Measurements from ENCODE around the gene LCP2.

Gene LCP2

GRCh38 chr5:170315154-170315553 is 17.6 kb upstream of the LCP2 start:
- no peak for DNase-seq (ENCODE audit: low read depth, low spot score)

- no peak for DNase-seq (ENCODE audit: low read depth, low spot score)
Observed at GRCh38 chr5:170314541-170315095, 17.0 kb upstream of the LCP2 start.

DNA sequence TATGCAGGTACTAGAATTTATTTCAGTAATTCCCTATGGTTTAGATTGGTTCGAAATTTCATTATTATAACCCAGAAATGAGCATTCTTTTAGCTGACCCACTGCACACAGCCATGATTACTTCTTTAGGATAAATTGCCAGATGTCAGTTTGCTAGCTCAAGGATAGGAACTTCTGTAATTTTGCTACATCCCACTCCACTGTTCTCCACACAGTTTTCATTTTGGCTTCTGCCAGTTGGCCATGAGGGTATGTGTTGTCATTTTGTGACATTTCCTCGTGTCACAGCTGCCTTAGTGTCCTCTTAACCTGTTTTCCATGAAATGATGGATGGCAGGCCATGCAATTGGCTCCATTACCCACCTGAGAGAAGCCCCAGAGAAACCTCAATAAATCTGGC is 16.2 kb upstream of the LCP2 start:
- DNase-seq (ENCODE audit: low read depth, low spot score): no peak

GRCh38 chr5:170313344-170313743 is 15.8 kb upstream of the LCP2 start:
- no peak for DNase-seq (ENCODE audit: low read depth, low spot score)

- no peak for DNase-seq (ENCODE audit: low read depth, low spot score)
Observed at GRCh38 chr5:170312666-170313065, 15.1 kb upstream of the LCP2 start.

DNA sequence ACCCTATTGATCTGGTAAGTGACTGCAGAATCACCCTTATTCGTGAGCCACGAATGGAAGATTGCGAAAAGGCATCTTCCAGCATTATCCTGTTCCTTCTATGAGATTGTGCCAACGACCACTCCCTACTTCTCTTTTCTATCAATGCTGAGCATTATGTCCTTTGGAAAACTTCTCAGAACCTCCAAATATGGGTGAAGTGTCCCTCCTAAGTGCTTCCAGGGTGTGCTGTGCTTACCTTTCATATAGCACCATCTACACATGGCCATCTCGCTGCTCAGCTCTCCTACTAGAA is 14.7 kb upstream of the LCP2 start:
- DNase-seq (ENCODE audit: low read depth, low spot score): no peak

DNA sequence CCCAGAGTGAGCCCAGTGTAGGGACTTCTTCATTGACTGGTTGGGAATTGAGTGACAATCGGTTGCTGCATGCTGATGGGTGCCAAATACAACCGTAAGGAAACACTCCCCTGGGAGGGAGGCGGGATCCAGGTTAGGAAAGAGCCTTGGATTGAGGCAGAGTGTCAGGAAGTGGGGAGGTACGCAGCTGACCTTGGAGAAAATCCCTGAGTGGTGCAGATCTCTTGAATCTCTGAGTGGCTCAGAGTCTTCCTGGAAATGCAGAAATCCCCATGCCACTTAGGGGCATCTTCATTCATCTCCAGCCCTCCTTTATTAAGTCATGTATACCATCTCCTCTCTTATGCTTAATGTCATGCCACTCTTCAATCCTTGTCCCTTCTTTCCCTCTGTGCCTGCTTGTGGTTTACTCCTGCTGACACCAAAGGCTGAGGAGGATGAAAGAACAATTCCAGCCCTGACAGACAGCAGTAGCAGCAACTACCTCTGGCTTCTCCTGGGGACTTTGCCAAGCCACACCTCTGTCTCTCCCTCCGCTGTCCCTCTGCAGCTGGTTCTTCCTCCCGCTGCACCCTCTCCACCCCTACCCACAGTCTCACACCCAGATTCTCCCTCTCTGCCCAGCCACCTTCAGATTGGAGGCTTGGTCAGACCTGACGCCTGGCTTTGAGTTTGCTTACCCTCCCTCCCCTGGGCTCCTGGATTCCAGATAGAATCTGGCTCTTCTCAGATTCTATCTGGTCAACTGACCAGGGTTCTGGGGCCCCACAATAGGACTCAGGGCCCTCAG is 14.1 kb upstream of the LCP2 start:
- no peak for DNase-seq (ENCODE audit: low read depth, low spot score)

- DNase-seq (ENCODE audit: low read depth, low spot score): no peak
Observed at GRCh38 chr5:170310256-170310926, 12.8 kb upstream of the LCP2 start.

- DNase-seq (ENCODE audit: low read depth, low spot score): no peak
Observed at GRCh38 chr5:170308686-170309085, 11.1 kb upstream of the LCP2 start.

GRCh38 chr5:170307575-170308465 is 10.2 kb upstream of the LCP2 start:
- DNase-seq (ENCODE audit: low read depth, low spot score): peak; percentile 40

DNA sequence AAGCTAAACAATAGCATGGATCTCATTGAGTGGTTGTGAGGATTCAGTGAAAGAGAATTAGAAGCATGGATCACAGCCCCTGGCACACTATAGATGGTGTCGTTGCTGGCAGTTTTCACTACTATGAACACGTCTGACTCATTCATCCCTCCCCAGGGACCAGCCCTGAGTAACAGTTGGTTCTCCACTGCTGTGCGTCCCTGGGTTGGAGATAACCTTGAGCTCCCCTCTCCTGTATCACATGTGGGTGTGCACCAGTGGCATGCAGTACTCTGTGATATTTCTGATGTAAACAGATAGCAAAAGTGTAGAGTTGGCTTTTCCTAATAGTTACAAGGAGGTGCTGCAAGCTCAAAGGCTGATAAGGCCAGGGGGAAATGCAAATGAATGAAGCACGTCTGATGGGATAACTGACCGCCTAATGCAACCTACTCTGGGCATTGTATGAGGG is 8.8 kb upstream of the LCP2 start:
- no peak for DNase-seq (ENCODE audit: low read depth, low spot score)

DNA sequence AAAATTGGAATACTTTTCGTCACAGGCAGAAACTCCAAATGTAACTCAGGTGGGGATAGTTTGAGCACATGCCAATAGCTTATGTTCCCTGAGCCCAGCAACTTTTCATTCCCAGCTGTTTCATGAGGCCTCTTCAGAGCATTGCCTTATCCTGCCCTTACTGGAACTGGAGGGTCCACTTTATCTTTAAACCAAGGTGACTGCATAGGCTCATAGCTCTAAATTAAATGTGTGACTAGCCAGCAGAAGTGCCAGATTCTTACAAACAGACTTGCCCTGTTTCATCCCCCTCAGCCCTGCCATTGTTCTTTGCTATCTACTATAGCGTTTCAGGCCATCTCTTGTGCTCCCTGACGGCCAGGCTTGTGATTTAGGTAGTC is 8.1 kb upstream of the LCP2 start:
- no peak for DNase-seq (ENCODE audit: low read depth, low spot score)

DNA sequence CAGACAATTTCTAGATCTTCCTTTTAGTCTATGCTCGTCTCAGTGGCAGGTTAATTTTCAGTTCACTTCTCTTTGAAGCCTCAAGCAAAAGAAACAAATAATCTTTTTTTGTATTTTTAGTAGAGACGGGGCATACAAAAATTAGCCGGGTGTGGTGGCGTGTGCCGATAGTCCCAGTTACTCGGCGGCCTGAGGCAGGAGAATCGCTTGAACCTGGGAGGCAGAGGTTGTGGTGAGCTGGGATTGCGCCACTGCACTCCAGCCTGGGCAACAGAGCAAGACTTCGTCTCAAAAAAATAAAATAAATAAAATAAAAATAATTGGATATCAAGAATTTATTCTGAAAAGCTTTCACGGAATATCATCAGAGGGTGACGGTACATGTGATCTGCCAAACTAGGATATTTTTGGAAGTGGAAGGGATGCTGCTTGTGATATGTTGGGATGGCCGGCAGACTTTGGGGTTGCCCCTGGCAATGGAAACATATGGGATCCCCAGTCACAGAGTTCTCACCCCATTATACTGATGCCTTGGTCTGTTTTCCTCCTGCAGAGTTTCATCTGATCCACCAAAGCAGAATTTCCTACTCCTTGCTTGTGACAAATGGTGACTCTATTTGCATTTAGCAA is 7.6 kb upstream of the LCP2 start:
- DNase-seq (ENCODE audit: low read depth, low spot score): no peak

GRCh38 chr5:170303549-170303948 is 6.0 kb upstream of the LCP2 start:
- no peak for DNase-seq (ENCODE audit: low read depth, low spot score)

DNA sequence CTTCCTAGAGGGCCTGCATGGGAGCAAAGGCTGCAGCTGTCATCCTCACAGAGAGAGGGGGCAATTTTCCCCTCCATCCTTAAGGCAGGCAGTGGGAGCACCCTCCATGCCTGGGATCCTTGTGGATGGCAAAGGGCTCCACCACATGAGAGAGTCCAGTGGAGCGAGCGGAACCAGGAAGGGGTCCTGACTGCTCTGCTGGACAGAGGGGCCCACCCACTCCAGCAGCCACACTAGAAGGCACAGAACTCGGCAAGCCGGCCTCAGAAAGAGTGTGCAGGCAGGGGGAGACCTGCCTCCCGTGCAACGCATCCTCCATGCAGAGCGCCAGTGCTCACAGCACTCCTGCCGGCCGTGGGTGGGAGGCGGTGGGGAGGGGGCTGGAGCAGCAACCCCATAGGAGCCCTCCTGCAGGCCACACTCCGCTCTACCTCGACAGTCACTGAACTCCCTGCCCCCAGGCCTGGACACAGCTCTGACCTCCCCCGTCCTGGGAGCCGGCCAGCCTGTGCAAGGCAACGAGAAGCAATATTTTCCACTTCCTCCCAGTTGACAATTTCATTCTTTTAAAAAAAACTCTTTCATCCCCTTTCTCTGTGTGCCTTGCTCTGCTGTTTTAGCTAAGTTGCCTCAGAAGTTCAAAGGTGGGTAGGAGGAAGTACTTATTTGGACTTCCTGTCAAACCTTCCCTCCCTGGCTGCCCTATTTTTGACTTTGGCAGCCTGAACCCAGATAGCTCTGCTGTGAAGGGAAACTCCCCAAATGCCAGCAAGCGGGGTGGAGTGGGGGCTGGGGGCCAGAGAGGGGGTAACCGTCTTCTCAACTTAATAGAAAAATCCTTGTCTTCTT is 5.3 kb upstream of the LCP2 start:
- no peak for DNase-seq (ENCODE audit: low read depth, low spot score)

- no peak for DNase-seq (ENCODE audit: low read depth, low spot score)
Observed at GRCh38 chr5:170301981-170302652, 4.5 kb upstream of the LCP2 start.

DNA sequence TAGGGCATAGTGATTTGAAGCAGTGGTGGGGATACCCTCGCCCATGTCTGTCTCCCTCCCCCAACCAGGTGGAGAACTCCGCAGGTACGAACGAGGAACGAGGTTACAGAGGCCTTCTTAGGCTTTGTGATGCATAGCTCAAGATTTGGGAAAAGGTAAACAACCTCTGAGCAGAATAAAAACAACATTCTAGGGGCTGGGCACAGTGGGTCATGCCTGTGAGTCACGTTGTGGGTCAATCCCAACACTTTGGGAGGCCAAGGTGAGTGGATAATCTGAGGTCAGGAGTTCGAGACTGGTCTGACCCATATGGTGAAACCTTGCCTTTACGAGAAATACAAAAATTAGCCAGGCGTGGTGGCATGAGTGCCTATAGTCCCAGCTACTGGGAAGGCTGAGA is 3.6 kb upstream of the LCP2 start:
- DNase-seq (ENCODE audit: low read depth, low spot score): no peak

- DNase-seq (ENCODE audit: low read depth, low spot score): no peak
Observed at GRCh38 chr5:170300361-170301013, 2.9 kb upstream of the LCP2 start.

DNA sequence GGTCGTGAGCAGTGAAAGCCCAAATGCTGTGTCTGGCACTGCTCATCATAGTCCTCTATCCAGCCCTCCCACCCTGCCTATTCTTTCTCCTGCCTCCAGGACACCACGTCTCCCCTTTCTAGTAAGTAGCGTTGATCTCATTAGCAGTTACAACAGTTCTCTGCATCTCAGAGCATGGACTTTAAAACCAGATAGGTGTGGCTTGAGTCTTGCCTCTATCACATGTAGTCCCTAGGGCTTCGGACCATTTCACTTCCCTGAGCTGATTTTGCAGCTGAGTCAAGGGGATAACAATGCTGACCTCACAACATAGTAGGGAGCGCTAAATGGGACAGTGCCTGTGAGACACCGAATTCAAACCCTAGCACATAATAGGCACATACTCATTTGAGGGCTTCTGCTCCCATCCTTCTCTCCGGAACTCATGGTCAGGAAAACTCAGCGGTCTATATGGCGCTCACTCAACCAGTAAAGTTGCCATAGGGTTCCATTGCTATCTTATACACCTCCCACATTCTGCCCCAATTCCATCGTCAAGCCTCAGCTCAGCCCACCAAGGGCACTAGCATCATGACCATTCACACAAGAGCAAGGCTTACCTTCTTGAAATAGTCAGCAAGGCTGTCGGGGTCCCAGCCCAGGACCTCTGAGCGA is 515 bp downstream of the LCP2 start:
- DNase-seq (ENCODE audit: low read depth, low spot score): no peak
